AG04449 (cell line): ENCODE data around the gene SETD1B.
"Not testable (repeated sequence)": the region's sequence is repeated elsewhere in the genome, so short reads cannot be mapped to it uniquely, and the experiment has no call there.

Source experiments
- CTCF ChIA-PET: fragments of 350-600 bp; formaldehyde crosslinking; extraction: SDS; loops from one replicate; lab custom pipeline; 2021; ENCODE audit warnings: antibody characterized with exemption; lab: Yijun Ruan, JAX
- POLR2A ChIA-PET: fragments of 400-600, 350-600 bp; formaldehyde crosslinking; extraction: SDS; loops from one replicate; lab custom pipeline; 2020; ENCODE audit warnings: antibody characterized with exemption, inconsistent platforms; lab: Yijun Ruan, JAX
- DNase-seq: peaks from one replicate; pipeline ENCODE4 v3.0.0-alpha.2; 2010; ENCODE audit warnings: low read depth, low spot score
- H3K4me3 ChIP-seq: 2 replicates; pipeline ENCODE4 v1.5.1; 2011; ENCODE audit warnings: low read depth, mild to moderate bottlenecking, control low read depth, low read length
- CTCF ChIP-seq: IDR thresholded peaks from one replicate; pipeline ENCODE4 v1.5.1; 2011; ENCODE audit warnings: mild to moderate bottlenecking, moderate library complexity, low read length, control low read depth, inconsistent platforms; ENCODE audit not compliant: insufficient read depth; ENCODE audit errors: missing control alignments

Gene SETD1B

GRCh38 chr12:121789233-121789781 lies 14.5 kb upstream of the SETD1B start:
- no peak overlapping the region for H3K4me3 ChIP-seq
- ChIA-PET CTCF (interaction anchor here (0.9 to 32.5 kb wide), 6 partner anchors 8 to 95 kb away, joined by 3 to 1100 read pairs (median 13); partner anchors contain the start of genes RHOF and SETD1B), POLR2A (no interaction called here)
- DNase-seq: no peak
- TF ChIP-seq CTCF: no peak

GRCh38 chr12:121789800-121790728 lies 13.7 kb upstream of the SETD1B start:
- no peak overlapping the region for H3K4me3 ChIP-seq
- CTCF ChIA-PET: interaction anchor here (0.9 to 32.5 kb wide), 6 partner anchors 9 to 103 kb away, joined by 3 to 1100 read pairs (median 106); partner anchors contain the start of genes PSMD9, RHOF and SETD1B
- POLR2A ChIA-PET: no interaction called here
- no peak for TF ChIP-seq CTCF
- DNase-seq: no peak

GRCh38 chr12:121790785-121791184 lies 13.0 kb upstream of the SETD1B start:
- H3K4me3 ChIP-seq, DNase-seq, POLR2A ChIA-PET: not testable (repeated sequence)
- CTCF ChIA-PET: interaction anchor here (1.0 to 32.5 kb wide), 5 partner anchors 4 to 102 kb away, joined by 3 to 1100 read pairs (median 230); partner anchors contain the start of genes PSMD9, RHOF and SETD1B

- POLR2A ChIA-PET: interaction anchor here (1.4 kb wide), 1 partner anchor 20 kb away, joined by 3 read pairs; no protein-coding TSS in a partner anchor
- H3K4me3 ChIP-seq: no peak overlapping the region
Measured at GRCh38 chr12:121791671-121792551, 11.9 kb upstream of the SETD1B start.

GRCh38 chr12:121792607-121793439 lies 11.0 kb upstream of the SETD1B start:
- no peak for TF ChIP-seq CTCF
- DNase-seq: no peak
- POLR2A ChIA-PET: interaction anchor here (0.5 to 3.9 kb wide), 5 partner anchors 9 to 188 kb away, joined by 3 to 39 read pairs (median 4); no protein-coding TSS in a partner anchor
- CTCF ChIA-PET: interaction anchor here (0.8 to 32.5 kb wide), 24 partner anchors 6 to 287 kb away, joined by 3 to 1100 read pairs (median 28); partner anchors contain the start of genes PSMD9, RHOF, SETD1B and TMEM120B
- H3K4me3 ChIP-seq: peak overlapping the region; percentile 59

More at GRCh38 chr12:121791671-121792551, 11.9 kb upstream of the SETD1B start:
- no peak for TF ChIP-seq CTCF
- DNase-seq: no peak
- CTCF ChIA-PET: interaction anchor here (1.0 to 32.5 kb wide), 7 partner anchors 5 to 101 kb away, joined by 3 to 1100 read pairs (median 191); partner anchors contain the start of genes PSMD9, RHOF and SETD1B
